HS-27A (cell line): Measurements from ENCODE around the gene MORN1.

Experiments used
- DNase-seq: peaks from one replicate; pipeline ENCODE4 v3.0.0-alpha.2; 2012; ENCODE audit warnings: low read depth, missing footprints

Gene MORN1

DNA sequence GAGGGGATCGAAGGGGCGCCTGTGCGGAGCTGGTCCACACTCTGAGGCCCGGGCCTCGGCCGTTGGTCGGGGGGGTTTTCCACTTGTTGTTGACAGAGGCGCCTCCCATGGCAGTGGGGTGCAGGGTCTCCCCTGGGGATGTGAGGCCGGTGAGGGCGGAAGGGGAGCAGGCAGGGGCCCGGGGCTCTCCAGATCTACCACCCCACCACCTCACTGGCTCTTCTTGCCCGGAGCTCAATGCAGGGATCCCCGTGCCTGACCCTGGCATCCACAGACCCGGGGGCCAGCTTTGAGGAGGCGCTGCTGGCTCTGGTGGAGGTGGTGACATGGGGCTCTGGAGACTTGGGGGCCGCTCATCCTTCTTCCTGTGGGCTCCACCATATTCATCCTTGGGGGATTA is 28.1 kb upstream of the MORN1 start:
- no peak for DNase-seq

DNA sequence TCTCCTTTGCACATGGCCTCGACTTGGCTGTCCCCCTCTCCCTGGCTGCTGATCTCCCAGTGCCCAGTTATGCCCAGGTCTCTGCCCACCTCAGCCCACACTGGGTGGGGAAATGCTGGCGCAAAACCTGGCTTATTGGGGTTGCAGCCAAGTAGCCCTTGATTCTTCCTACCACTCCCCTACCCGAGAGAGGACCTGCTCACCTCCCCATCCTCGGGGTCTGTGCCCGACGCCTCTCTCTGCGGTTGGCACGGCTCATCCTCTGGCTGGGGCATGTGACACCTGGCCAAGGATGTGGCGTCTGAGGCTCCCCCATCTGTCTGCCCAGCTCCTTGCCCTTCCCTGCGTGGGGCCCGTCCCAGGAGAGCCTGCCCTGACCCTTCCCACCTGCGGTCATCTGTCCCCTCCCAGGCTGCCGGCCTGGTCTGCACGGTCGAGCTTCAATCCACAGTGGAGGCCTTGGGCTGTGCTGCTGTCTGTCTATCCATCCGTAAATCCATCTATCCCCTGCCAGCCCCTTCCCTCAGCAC is 27.5 kb upstream of the MORN1 start:
- no peak for DNase-seq

DNA sequence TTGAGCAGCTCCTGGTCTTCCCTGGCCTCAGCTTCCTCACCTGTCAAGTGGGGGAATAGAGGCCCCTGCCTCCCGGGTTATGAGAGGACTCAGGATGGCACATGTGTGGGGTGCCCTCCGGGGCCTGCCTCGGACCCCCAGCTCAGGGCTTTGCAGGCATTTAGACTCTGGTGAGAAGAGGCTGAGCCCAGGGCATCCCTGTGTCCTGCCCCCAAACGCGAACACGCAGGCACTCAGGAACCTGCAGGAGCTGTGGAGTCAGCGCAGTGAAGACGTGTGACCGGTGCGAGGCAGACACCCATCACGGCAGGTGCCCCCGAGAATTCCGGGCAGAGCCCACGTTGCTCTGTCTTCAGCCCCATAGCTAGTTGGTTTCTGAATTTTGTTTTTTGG is 26.5 kb upstream of the MORN1 start:
- no peak for DNase-seq

DNA sequence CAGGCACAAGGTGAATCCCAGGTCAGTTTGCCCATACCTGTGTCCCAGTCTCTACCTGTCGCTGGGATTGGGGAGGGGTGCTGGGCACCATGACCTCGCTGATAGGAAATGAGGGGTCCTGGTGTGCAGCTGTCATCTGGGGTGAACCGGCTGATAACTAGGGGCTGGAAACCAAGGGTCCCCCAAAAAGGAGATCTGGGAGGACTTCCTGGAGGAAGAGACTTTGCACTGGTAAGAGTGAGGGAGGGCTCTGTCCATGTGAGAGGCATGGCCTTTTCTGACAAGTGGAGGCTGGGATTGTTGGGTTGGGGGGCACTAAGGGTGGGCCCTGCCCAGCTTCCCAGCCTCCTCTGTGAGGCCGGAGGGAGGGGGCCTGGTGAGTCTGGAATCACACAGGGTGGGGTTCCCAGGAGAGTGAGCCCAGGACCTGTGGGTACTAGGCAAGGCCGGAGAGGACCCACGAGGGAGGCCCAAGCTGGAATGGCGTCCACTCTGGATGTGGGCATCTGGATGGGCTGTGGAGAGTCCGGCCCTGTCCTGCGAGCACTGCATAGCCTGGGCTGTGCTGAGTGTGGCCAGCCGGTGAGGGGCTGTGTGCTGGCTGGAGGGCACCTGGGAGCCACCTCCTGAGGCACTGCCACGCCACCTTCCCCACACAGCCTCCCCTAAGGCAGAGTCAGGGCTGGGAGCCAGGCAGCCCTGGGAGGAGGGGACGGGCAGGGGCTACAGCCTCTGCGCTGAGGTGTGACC is 25.9 kb upstream of the MORN1 start:
- no peak for DNase-seq

DNA sequence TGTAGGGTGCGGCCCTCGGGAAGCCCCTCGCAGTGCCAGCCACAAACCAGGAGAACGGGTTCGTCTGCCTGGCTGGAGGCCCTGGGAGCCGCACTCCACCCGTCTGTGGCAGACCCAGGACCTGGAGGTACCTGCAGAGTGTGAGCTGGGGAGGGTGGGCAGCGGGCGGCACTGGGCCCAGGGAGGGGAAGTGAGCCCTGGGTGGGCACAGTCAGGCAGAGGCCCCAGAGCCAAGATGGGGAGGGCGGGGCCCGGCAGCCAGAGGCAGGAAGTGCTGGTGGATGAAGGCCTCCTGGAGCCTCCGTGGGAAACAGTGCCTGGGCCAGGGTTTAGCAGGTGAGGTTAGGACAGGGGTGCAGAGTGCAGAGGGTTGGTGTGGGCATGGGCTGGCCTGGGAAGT is 25.0 kb upstream of the MORN1 start:
- DNase-seq, result no peak

DNA sequence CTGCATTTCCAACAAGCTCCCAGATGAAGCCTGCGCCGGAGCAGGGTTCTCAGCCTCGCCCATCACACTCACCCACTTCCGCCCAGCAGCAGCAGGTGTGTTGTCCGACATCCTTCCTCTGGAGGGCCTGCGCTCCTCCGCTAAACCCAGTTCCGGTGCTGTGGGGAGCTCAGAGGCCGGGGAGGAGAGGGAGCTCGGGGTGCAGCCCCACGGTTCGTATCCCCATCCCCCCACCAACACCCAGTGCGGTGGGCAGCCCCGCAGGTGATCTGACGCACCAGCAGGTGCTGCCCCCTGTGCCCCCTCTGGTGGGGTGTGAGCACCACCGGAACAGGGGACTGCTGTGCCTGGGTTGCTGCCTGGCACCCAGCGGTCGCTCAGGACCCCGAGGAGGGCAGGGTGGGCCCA is 24.5 kb upstream of the MORN1 start:
- DNase-seq, result no peak

DNA sequence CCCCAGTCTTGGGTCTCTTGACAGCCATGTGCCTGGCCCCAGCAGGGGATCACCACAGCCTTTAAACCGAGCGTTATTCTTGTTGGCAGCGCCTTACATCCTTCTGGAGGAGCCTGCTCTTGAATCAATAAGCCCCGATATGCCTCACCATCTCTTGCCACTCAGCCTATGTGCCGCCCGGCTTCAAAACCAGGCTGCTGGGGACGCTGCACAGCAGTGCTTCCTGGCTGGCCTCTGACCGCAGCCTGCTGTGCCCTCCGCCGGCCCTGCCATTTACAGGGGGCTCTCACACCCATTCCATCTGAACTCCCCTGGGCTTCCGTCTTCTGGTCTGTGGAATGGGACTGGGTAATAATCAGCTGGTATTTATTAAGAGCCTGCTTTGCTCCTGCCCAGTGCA is 24.0 kb upstream of the MORN1 start:
- no peak for DNase-seq

DNA sequence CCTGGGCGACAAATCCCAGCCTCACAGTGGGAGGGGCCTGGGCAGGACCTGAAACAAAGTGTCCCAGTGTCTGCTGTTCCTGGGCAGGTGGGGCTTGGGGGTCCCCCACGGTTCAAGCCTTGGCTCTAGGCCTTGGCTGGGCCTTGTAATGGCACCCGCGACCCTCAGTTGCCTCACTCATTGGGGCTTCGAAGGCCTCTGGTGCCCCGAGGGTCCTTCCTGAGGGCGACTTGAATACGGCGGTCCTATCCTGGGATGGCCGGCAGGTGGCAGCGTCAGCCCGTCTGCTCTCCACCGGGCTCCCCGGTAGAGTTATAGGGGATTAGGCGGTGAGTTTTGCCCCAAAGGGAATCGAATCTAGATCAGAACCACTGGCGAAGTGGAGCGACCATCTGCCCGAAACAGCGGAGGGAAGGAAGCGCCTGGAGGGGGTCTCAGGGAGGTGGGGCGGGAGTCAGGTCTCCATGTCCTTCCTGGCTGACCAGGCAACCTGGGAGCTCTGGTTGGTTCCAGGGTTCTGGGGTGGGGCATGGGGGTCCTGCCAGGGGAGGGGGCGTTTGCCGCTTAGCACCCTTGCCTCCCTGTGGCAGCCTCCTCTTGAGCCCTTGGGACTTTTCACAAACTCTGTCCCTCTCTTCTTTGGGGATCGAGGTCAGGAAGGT is 23.1 kb upstream of the MORN1 start:
- DNase-seq, result peak; percentile 29

DNA sequence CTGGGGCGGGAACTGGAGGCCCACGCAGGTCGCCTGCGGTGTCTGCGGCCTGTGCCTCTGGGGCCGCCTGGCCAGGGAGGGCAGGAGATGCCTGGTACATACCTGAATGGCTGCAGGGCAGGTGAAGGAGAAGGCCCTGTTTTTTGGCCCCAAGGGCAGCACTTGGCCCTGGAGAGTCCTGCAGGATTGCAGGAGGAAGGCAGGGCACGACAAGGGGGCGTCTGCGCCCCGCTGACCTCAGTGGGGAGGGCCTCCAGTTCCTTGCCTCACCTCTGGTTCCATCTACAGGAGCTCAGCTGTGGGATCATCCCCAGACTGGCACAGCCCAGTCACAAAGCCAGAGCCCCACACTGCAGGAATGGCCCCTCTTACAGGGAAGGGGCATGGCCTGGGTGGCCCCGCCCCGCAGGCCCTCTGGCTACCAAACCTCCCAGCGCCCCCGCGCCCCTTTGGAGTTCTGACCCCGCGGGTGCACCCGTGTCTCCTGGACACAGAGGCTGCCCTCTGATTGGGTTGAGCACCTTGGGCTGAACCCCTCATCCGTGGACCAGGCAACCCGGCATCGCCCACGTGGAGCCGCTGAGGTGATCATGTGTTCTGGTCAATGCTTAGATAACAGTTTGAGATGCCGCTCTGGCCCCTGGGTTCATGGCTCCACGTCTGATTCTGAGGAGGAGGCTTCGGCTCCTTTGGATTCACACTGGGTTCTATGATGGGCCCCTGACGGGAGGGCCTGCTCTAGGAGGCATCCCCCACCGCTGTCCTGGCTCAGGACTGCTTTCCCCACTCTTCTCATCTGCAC is 22.3 kb upstream of the MORN1 start:
- no peak for DNase-seq

DNA sequence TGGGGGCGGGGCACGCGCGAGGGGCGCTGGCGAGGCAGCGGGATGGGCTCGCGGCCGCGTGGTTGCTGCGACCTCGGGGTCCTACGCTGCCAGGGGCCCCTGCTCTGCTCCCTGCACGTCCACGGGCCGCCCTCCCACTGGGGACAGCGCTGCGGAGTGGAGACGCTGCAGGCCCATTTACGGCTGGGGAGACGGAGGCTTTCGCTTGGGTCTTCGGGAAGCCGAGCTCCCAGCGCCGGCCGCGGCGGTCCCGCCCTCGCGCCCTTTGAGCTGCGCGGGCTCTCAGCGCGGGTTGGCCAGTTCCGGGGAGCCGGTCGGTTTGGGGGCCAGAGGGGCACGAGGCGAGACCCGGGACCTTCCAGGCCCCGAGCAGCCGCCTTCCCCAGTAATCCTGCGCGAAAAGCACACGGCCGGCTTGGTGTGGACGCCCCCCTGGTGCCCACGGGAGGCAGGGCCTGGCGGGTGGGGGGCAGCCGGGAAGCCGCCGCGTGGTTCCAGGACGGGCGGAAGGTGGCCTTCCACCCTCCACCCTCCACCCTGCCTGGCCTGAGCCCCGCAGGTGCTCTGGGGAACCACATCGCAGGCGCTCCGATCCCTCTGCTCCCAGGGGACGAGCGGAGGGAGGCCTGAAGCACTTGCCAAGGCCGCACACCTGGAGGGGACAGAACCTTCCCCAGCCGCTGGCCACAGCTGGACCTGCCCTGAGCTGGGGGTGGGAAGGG is 21.6 kb upstream of the MORN1 start:
- DNase-seq, result peak; percentile 41

DNA sequence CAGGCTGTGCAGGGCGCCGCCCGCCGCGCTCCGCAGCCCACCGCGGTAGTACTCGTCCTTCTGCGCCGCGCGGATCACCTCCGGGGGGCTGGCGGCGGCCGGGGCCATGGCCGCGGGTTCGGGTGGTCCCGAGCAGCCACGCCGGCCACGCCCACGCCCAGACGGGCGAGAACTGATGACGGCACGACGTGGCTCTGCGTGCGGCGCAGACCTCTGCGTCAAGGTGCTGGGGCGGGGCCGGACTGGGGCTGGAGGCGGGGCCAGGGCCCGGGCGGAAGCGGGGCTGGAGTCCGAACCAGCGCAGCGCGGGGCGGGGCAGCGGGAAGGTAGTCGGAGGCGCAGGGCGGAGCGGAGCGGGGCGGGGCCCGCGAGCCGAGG is 21.0 kb upstream of the MORN1 start, which contains the start of gene PEX10:
Gene PEX10, minus strand, starts transcription at position 170 of the 378 bp plus-strand sequence. Its CDS starts 62 bp downstream, at position 108.
- DNase-seq, result peak; percentile 80

DNA sequence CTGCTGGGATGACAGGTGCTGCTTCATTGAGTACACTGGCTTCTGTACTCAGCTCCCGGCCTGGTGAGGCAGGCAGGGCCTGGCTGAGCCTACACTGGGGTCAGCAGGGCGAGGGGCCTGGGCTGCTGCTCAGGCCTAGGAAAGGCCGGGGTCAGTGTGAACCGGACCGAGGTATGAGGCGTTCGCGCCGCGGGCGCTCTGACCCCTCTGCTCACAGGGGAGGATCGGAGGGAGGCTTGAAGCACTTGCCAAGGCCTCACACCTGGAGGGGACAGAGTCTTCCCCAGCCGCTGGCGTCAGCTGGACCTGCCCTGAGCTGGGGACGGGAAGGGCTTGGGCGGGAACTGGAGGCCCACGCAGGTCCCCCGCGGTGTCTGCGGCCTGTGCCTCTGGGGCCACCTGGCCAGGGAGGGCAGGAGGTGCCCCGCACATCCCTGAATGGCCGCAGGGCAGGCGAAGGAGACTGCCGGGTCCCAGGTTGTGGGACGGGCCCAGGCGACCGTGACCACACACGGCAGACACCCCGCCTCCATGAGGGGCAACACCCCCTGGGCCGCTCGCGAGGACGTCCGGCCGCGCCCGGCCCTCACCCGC is 20.5 kb upstream of the MORN1 start:
- no peak for DNase-seq

DNA sequence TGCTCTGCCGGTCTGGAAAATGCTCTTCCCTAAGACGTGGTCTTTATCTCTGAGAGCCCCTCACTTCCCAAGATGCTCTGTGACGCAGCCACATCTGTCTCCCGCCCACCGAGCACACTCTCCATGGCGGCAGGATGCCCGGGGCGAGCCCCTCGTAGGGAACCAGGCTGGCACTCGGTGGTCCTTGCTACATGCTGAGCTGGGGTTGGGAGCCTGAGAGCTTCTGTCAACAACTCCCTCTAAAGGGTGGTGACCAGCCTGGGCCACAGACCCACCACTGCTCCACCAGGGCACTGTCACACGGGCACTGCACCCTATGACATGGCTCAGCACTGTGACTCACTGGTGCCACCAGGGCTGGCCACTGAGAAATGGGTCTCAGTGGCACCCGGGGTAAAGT is 18.4 kb upstream of the MORN1 start:
- DNase-seq, result no peak

DNA sequence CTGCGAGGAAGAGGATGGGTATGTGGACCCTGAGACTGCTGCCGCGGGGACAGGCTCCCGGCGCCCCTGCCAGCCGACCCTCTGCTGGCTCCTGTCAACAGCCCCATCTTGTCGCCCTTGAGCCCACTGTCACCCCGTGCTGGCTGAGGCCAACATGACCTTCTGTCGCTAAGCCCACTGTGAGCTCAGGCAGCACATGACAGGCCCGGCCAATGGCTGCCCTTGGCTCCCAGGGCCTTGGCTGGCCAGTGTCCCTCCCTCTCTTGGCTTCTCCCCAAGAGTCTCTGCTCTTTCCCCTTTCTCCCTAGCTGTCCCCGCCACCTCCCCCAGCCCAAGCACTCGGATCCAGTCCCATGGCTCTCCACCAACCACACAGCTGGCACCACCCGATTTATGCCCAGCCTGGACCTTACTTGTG is 17.5 kb upstream of the MORN1 start:
- no peak for DNase-seq

DNA sequence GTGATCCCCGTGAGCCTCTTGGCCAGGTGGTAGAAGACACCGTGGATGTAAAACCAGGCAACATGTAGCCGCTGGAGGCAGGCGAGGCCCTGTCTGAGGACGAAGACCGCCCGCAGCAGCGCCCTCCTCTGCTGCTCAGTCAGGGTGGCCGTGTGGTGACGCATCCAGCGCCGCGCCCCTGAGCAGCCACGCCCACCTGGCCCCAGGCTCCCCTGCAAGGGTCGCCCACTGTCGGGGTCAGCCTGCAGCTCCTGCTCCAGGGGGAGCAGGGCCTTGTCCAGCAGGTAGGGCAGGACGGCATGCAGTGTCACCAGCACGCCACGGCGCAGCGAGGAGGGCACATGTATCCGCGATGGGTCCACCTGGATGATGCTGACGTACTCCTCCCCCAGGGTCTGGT is 17.1 kb upstream of the MORN1 start:
- no peak for DNase-seq

DNA sequence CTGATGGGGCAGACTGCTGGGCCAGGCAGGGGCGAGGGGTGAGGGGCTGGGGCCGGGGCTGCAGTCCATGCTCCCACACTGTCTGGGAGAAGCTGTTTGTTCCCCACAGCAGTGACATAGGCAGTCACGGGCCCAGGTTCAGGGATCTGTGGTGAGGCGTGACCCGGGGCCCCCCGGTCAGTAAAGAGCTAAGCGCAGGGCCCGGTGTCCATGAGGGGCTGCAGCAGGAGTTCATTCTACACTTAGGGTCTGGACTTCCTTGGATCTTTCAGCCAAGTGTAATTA is 16.6 kb upstream of the MORN1 start:
- no peak for DNase-seq

DNA sequence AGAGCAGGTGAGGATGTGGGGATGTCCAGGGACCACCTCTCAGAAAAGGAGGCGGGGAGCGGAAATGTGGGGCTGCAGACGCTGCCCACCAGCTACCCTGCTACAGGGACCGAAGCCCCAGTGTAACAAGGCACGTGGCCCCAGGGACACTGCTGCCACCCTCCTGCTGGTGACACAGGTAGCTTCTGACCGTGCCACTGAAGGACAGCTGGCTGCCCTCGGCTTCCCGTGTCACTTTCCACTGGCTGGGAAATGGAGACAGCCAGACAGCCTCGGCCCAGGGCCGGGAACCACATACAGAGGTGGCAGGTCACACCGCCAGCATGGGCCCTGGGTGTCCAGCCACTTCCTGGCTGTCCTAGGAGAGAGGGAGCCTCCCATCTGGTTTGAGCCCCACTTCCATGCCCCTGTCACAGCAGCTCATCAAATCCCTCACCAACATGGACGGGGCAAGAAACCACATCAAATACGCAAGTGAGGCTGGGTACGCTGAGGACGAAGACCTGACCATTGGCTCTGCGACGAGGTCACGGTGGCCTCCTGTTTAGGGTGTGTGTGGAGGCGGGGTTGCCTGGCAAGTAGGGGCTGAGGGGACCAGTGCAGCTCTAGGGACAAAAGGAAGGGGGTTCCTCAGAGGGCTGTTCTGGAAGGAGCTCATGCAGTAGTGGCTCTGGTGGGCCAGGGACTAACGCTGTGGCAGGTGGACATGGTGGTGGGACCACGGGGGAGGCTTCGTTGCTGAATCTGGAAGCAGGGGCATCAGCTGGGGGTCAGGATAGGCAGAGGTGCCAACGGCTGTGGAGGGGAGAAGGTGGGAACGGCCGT is 16.0 kb upstream of the MORN1 start:
- no peak for DNase-seq

DNA sequence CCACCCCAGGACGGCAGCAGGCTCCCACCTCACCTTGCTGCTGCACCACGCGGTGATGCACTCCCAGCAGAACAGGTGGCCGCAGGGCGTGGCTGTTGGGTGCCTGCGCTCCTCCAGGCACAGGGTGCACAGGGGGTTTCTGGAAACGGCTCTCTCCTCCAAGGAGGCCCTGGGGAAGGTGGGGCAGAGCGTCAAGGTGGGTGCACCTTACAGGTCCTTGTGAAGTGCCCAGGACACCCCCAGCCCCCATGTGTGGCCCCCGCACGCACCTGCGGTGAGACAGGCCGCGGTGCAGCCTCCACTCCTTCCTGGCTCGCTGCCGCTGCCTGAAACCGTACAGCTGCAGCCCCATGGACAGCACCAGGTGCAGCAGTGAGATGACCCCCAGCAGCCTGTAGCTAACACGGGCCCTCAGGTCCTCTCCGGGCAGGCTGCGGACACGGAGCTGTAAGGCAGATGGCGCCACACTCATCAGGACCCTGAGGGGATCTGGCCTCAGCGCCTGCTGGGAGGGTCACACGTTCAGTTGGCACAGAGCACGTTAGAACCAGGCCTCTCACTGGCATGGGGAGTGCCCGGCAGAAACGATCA is 15.2 kb upstream of the MORN1 start:
- no peak for DNase-seq

DNA sequence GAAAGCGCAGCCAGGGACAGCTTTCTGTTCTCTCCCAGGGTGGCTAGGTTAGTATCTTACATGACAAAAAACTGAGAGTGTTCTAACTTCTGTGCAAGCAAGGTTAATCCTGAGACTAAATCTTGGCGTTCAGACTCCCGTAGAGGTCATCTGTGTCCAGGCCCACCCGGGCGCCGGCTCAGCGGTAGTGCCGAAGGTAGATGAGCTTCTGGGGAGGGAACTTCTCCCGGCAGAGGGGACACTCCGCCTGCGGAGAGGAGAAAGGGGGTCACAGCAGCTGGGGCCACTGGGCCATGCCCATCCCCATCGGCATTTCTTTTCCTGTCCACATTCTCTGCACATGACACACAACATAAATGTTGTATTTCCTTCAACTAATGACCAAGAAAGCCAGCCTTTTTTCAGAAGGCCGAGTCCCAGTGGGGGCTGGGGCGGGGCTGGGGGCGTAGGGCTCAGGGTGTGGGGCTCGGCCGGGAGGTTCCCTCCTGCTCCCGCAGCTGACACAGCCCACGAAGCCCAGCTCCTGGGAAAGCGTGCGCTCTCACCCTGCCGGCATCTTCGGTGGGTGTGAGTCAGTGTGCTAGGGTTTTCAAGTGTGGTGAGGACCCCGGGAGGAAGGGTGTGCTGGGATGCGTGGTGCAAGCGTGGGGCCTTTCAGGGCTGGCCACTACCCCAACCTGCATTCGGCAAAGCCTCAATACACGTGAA is 14.4 kb upstream of the MORN1 start:
- DNase-seq, result no peak
